HuH-7 (cell line): ENCODE data around the gene IMPA2.
A peak's percentile ranks its signal among the peaks of the same experiment; 100 is the strongest.
"Not testable (repeated sequence)": the region's sequence is repeated elsewhere in the genome, so short reads cannot be mapped to it uniquely, and the experiment has no call there.

ENCODE experiments used
- DNase-seq: peaks from one replicate; pipeline ENCODE4 v3.0.0; 2011; ENCODE audit warnings: low spot score

The IMPA2 gene

DNA sequence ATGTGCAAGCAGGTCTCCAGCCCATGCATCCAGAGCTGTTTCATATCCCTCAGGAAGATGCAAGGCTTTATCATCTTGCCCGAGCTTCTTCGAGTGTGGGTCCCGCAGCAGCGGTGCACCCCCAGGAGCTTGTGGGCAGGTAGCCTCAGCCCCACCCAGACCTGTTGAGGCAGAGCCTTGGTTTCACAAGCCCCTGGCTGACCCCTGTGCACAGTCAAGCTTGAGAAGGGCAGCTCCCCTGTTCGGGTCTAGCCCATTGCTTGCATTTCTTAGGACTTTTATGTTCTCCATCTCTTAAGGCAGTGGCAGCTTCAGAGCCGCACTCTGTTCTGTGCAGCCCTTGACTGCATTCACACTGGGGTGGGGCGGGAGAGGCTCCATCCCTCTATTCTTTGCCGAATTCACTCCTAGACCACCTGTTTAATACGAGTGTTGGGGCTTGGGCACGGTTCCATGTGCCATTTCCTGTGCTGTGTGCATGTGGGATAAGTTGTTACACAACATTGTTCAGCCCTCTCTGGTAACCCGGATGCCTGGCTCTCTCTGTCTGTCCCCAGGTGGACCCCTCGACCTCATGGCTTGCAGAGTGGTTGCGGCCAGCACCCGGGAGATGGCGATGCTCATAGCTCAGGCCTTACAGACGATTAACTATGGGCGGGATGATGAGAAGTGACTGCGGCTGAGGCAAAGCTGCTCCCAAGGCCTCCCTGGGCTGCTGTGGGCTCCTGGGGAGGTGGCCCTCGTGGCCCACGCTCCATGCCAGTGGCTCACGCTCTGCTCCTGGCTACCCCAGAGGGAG is 48.7 kb downstream of the IMPA2 start:
- DNase-seq: no peak

DNA sequence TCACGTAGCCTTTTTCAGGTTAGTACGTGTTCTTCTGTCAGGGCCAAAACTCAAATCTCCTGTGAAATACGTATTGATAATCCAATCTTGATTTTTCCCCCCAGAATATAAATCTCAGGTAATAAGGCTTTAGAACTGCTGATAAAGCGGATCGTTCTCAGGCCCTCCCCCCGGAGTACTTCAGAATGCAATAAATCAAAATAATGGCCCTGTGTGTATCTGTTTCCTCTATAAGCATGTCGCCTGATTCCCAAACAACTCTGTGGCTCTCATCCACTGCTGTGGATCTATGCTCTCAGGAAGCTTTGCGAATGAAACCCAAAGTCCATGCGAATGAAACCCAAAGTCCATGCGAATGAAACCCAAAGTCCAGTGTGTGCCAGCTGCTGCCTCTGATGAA is 49.4 kb downstream of the IMPA2 start:
- DNase-seq: no peak

DNA sequence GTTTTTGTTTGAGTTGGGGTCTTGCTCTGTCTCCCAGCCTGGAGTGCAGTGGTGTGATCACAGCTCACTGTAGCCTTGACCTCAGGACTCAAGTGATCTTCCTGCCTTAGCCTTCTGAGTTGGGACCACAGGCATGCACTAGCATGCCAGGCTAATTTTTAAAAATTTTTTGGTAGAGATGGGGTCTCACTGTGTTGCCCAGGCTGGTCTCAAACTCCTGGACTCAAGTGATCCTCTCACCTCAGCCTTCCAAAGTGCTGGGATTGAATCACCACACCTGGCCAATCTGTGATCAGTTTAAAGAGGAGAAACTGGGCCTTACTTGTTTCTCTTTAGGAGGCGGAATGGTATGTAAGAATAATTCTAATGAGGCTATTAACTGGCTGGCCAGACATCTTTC is 49.9 kb downstream of the IMPA2 start:
- DNase-seq: no peak

DNA sequence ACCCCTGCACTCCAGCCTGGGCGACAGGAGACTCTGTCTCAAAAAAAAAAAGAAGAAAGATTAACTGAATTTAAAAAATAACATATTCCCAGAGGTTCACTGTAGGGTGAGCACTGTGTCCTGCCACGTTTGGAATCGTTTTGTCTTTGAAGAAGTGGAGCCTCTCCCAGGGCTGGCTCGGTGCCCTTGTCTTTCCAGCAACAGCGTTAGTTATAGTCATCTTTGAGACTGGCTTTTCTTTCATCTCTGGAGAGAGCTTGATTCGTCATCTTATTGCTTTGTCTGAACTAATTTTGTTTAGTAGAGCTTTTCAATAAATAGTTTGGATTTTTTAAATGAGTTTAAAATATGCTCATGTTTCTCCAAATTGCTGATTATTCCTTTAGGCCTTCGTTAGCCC is 50.5 kb downstream of the IMPA2 start:
- DNase-seq: no peak

DNA sequence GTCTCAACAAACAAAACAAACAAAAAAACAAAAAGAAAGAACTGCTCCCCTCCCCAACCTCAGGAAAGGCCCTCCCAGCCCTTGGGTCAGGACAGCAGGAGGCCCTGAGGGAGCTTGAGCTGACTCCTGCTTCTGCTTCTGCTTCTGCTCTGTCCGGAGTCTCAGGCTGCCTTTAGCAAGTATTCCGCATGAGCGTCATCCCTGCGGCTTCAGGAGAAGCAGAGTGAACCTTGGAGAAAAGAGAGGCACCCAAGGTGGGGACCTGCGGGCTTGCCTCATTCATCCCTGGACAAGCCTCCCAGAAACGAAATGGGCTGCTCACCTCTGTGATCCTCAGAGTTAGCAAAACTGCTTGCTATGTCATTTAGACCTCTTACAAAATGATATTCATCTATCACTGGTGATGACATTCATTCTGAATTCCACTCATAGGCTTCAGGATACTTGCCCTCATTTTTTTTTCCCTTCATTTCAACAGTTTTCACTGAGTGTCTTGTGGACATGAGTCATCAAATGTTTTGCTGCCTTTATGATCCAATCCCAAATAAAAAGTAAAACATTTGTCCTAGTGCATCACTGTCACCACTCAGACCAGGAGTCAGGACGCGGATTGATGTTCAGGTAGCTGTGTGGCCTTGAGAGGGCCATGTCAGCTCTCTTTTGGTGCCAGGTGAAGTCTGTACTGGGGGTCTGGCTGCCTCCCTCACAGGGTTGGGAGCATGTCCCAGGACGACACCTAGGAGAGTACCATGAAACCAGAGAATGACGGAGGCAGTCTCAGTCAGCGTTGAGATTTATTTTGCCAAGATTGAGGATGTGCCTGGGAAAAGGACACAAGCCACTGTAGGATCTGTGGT is 51.7 kb downstream of the IMPA2 start:
- no peak for DNase-seq

DNA sequence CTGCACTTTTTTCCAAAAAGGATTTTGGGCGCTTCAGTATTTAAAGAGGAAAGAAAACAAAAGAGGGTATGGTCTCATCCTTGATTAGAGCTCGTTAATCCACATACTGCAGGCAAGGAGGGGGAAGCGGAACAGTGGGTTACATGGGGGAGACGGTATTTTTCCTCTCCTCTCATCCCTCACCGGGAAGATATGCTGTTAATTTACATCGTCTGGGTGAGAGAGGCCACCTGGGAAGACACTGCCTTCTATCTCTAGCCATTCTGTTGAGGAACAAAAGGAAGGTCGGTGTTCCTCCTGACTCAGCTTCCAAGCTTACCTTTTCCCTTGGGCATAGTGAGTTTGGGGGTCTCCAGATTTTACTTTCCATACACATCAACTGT is 52.3 kb downstream of the IMPA2 start:
- no peak for DNase-seq

DNA sequence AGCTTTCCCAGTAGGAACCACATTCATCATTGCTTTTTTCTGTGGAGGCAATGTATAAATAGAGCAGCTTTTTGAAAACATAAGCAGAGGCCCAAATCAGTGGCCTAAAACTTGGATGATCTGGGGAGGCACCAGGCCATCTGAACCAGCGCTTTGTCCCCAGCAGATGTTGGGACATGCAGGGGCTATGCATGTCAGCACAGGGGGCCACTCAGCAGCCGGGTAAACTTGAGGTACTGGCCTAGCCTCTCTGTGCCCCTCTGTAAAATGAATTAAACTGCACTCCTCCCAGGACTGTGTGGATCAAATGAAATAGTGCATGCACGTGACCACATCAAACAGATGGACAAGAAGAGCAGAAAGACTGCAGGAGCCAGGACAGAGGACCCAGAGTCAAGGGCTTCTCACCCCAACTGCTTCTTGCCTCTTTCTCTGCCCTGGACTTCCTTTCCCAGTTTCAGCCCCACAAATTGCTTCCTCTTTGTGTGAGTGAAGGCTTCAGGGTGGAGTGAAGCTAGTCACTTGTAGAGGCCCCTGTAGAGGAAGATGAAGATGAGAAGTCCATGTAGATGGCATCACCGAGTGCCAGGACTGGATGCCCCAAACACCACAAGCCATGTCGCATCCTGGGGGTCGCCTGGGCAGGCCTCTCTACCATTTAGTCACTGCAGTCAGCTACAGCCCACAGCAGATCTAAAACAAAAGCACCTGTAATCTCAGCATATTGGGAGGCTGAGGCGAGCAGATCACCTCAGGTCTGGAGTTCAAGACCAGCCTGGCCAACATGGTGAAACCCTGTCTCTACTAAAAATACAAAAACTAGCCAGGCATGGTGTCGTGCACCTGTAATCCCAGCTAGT is 53.2 kb downstream of the IMPA2 start:
- DNase-seq: no peak

DNA sequence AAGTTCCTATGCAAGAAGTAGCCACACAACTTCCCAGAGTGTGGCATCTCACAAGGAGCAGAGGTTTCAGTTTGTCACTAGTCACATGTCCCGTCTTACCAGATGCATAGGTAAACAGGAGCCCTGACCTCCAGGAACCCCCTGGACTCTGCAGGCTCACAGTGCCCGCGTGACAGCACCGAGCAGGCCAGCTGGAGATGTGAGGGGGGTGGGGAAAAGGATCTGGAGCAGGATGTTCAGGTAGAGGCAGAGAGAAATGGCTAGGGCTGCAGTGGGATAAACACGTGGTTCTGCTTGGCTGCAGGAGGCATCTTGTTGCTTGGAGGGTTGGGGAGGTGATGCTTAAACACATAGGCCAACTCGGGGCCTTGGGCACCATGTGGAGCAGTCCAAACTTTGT is 54.2 kb downstream of the IMPA2 start:
- DNase-seq: no peak

DNA sequence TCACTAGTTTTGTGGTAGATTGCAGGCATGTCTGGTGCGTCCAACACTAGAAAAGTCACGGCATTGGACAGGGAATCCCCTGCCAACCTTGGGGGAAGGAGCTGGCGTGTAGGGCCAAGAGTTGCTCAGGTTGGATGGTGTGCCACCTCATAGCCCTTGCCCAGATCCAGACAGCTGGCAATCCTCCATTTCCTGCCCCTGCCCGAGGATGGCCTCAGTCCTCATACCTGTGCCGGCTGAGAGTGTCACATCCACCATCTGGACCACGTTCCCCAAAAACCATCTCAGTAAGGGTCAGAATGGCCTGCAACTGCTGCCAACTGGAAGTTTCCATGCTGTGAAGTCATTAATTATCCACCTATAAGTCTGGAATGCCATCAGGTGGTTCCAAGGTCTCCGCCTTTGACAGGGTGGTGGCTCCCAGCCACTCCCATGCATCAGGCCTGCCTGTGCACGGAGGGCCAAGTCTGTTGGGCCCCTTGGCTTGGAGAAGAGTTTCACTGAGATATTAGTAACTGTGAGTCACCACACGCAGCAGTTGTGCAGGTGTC is 55.0 kb downstream of the IMPA2 start:
- no peak for DNase-seq

DNA sequence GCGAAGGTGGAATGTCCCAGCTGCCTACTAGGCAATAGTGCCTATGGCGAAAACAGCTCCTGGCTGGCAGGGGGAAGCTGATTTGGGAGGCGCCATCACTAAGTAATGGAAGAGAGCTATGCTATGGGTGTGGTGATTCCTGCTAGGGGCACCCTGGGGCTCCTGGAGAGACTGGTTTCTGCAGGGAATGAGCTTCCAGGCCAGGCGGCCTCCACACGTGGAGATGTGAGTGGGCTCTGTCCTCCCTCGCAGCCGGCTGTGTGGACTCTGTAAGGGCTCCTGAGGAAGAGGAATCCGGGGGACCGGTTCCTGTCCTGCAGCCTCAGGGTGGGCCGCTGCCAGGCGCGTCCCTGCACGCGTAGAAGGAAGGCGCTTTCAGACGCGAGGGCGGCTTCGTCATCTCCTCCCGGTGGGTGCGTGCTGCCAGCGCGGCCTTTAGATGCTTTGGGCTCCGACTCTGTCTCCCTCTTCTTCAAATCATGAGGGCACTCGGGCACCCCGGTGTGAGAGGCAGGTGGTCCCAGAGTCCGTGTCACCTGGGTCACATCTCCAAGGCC is 56.9 kb downstream of the IMPA2 start:
- DNase-seq: no peak

DNA sequence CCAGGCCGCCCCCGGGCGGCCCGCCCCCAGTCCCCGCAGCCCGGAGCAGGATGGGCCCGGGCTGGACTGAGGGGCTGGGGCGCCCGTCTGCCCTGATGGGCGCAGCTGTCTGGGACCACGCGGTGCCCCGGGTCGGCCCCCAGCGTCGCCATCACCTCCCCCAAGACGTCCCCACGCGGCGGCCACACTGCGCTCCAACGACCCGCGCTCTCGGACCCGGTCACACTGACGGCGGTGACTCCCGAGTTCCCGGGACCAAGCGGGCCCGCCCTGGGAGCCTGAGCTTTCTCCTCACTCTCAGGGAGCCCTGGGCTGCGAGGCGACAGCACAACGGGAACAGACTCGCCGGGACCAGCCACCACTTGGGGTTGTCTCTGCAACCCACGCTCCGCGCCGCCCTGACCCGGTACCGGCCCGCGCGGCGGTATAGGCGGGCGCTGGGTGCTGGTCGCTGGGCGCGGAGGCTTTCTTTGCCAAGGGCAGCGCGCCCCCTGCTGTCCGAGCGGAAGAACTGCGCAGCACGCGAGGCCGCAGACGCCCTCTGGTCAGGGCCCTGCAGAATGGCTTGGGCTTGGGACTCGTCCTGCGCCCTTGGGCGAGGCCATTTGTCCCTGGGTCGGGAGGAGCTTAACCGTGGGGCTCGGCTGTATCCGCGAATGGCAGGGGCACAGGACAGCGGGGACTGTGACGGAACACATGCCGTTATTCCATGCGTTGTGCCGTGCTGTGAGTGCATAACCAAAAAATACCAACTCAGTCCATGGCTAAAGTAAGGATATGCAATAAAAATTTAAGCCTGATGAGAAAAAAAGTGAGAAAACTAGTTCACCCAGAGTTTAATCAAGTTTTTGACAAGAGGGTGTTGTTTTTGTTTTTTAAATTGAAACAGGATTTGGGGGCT is 57.6 kb downstream of the IMPA2 start:
- DNase-seq: peak; percentile 96

DNA sequence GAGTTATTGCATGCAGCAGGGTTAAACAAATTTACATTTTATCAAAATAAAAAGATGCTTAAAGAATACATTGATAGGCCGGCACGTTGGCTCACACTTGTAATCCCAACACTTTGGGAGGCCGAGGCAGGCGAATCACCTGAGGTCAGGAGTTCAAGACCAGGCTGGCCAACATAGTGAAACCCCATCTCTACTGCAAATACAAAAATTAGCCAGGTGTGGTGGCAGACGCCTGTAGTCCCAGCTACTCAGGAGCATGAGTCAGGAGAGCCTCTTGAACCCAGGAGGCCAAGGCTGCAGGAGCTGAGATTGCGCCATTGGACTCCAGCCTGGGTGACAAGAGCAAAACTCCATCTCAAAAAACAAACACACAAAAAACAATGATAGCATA is 58.2 kb downstream of the IMPA2 start:
- DNase-seq: not testable (repeated sequence)

DNA sequence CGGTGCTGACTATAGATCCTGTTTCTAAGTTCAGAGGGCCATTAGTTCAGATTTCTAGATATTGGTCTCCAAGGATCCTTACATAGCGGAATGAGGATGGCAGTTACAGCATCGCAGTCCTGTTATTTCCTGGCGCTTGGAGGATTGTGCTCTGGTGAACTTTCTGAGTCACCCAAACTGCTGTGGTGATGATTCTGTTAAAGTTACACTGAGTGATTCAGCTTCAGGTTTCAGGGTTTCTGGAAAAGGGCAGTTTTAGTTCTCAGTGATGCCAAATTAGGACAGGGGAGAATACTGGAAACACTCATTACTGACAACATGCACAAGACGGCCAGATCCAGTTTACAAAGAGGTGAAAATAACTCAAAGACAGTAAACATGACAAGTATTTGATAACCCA is 60.3 kb downstream of the IMPA2 start:
- no peak for DNase-seq

DNA sequence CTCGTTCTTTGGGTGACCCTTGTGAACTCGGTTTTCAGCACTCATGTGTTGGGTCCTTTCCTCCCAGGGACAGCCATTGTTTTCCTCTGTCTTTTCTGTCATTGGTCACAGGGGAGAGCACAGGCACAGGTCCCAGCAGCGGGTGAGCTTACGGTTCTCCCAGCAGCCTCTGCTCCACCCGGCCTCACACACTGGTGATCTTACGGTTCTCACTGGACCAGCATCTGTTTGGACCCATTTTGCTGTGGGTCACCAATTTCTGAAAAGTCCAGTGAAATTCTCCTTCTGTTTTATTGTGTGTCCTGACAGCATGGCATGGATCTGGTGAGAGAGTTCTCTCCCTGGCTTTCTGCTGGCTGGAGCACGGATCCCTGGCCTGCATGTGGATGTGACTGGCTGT is 62.5 kb downstream of the IMPA2 start:
- DNase-seq: no peak

DNA sequence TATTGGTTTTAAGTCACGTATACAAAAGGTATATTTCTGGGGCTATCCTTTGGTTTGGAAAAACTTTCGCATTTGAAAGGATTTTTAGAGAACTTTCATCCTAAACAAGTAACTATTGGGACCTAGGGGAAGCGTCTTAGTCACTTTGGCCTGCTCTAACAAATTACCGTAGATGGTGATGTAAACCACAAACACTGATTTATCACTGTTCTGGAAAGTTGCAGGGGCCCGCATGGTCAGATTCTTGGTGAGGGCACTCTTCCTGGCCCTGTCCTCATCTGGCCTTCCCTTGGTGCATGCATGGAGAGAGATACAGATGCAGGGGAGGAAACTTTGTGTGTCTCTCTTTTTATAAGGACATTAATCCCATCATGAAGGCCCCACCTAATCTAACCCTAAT is 63.3 kb downstream of the IMPA2 start:
- no peak for DNase-seq

DNA sequence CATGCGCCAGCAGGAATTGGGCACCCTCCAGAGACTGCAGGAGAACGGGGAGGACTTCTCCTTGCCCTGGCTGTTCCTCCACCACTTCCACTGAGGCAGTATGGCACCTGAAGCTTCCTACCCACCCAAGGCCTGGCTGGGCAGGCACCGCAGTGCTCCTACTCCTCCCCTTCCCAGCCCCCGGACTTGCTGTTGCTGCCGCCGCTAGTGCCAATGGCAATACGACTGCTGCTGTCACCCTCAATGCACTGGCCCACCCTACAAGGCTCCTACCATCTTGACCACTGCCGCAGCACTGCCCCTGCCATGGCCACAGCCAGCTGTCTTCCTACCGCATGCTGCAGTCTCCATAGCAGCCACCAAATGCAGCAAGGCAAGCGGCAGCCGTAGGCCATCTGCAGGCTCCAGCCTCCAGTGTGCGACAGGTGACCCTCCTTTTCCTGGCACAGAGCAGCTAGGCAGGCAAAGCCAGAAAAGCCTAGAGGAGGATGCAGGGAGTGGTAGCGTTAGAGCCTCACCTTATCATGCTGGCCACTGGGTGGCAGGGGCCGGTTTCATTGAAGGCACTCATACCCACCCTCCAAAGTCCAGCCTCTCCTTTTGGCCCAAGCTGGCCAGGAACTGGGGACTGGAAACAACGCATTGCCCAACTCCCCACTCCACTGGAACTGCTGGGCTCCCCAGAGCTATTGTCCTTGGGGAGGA is 64.9 kb downstream of the IMPA2 start:
- DNase-seq: no peak

DNA sequence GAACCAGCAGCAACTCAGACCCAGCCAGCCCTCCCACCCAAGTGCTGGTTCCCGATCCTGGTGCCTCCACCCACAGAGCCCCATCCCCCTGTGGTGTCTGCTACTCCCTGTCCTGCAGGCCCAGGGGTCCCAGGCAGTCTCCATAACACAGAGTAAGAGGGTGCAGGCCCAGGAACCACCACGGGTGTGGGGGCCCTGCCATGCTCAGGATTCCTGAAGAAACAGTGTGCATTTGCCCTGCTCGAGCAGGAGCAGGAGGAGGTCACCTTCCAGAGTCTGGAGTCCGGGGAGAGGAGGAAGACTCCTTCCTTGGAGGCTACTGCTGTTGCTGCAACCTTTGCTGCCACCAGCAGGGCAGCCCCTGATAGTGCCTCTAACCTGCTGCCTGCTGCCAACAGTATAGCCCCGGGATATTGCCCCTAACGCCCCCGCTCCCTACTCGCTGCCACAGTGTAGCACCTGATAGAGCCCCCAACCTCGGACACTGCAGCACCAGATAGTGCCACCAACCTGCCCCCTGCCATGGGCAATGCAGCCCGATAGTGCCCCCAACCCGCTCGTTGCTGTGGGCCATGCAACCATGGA is 65.5 kb downstream of the IMPA2 start:
- no peak for DNase-seq

DNA sequence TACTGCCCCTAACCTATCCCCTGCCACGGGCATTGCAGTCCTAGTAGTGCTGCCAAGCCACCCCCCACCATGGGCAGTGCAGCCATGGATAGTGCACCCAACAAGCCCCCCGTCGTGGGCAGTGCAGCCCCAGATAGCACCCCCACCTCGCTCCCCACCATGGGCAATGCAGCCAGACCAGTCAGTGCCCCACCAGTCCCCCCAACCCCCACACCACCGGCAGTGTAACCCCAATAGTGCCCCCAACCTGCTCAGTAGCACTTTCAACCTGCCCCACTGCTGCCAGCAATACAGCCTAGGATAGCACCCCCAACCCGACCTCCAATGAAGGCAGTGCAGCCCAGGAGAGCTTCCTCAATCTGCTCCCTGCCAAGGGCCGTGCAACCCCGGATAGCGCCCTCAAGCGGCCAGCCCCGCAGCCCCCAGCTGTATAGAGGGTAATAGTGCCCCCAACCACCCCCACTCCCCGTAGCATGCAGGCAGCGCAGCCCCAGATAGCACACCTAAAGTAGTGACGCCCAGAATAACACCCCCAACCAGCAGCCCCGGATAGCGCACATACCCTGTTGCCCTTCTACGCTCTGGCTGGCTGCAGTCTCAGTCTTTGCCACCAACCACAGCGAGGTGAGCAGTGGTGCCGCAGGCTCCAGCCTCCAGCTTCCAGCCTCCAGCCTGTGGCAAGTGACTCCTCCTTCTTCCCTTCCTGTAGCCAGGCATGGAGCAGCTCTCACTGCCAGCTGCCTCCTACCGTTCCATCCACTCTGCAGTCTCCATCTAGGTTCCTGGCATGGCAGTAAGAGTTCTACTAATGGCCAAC is 66.9 kb downstream of the IMPA2 start:
- DNase-seq: no peak

DNA sequence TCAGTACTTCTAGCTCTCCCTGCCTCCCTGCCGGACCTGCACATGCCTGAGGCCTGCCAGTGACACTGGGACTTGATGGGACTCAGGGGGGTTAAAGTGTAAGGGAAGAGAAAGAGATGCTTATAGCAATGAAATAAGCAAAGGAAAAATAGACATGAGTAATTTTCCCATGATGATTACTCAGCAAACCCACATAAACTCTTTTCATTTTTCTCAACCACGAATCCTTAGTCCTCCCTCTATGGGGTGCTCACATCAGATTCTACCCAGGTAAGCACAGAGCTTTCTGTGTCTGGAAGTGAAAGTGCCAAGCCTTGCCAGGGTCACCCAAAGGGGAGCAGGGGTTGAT is 67.5 kb downstream of the IMPA2 start:
- no peak for DNase-seq
